Nephron (organoid): ENCODE results near the gene SEMA3G.

Source experiments
- H3K27ac Mint-ChIP-seq, 3 experiments: 2 replicates each; pipeline ENCODE4 v1.8.0; 2020; ENCODE audit warnings: mixed read lengths in 3 of 3, mild to moderate bottlenecking in 2 of 3, moderate library complexity in 1 of 3
- H3K27me3 Mint-ChIP-seq: 2 replicates; pipeline ENCODE4 v1.8.0; 2021; ENCODE audit warnings: low read depth, mild to moderate bottlenecking, moderate library complexity, mixed read lengths
- H3K36me3 Mint-ChIP-seq: 2 replicates; pipeline ENCODE4 v1.8.0; 2020; ENCODE audit warnings: low read depth, mixed read lengths
- H3K4me1 Mint-ChIP-seq: 2 replicates; pipeline ENCODE4 v1.8.0; 2020; ENCODE audit warnings: mixed read lengths
- H3K4me3 Mint-ChIP-seq, 3 experiments: 2 replicates each; pipeline ENCODE4 v1.8.0; 2020; ENCODE audit warnings: mild to moderate bottlenecking in 3 of 3, mixed read lengths in 3 of 3, moderate library complexity in 2 of 3
- H3K9me3 Mint-ChIP-seq: 2 replicates; pipeline ENCODE4 v1.8.0; 2020; ENCODE audit warnings: mixed read lengths
- TF ChIP-seq, protein P1 (sequence below), 3 experiments: fragments of 200-600 bp; sonication (generic); IDR thresholded peaks; one replicate each; pipeline ENCODE4 v1.5.0; 2021; ENCODE audit warnings: antibody characterized with exemption in 3 of 3; ENCODE audit not compliant: unreplicated experiment in 3 of 3

SEMA3G gene

DNA sequence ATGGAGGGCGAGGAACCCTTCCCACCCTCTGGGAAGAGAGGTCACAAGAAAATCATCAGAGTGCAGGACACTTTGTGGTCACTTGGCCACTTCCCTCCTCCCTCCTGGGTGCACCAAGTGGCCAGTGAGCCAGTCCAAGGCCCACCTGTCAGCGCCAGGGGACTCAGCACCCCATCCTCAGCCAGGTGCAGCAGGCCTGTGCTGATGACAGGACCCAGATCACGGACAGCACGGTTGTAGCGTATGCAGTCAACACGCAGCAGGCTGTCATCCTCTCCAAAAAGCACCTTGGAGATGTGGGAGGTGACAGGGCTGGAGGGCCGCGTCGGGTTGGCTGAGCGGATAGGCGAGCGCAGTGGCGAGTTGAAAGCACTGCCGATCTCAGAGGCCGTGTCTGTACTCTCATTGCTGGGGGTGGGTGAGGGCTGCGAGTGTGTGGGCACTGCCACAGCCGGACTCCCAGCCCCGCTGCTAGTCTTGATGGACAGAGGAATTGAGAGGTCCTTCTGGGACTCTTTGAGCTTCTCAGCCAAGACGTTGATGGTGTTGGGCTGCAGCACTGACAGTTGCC lies 41.5 kb downstream of the SEMA3G start:
- no peaks in the 10 kb centered on the region for H3K9me3 Mint-ChIP-seq
- H3K36me3 Mint-ChIP-seq, result peaks cover 46% of the 10 kb centered on the region
- H3K4me1 Mint-ChIP-seq, result peaks cover 4% of the 10 kb centered on the region
- no peaks in the 10 kb centered on the region for H3K27me3 Mint-ChIP-seq
- H3K27ac Mint-ChIP-seq, result no peak overlapping the region
- no peak overlapping the region for H3K4me3 Mint-ChIP-seq
- TF ChIP-seq, protein P1, sequence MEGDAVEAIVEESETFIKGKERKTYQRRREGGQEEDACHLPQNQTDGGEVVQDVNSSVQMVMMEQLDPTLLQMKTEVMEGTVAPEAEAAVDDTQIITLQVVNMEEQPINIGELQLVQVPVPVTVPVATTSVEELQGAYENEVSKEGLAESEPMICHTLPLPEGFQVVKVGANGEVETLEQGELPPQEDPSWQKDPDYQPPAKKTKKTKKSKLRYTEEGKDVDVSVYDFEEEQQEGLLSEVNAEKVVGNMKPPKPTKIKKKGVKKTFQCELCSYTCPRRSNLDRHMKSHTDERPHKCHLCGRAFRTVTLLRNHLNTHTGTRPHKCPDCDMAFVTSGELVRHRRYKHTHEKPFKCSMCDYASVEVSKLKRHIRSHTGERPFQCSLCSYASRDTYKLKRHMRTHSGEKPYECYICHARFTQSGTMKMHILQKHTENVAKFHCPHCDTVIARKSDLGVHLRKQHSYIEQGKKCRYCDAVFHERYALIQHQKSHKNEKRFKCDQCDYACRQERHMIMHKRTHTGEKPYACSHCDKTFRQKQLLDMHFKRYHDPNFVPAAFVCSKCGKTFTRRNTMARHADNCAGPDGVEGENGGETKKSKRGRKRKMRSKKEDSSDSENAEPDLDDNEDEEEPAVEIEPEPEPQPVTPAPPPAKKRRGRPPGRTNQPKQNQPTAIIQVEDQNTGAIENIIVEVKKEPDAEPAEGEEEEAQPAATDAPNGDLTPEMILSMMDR (IDR thresholded peaks at IDR 0.05; ENCODE audit: unreplicated experiment in 3 of 3), result no peak

DNA sequence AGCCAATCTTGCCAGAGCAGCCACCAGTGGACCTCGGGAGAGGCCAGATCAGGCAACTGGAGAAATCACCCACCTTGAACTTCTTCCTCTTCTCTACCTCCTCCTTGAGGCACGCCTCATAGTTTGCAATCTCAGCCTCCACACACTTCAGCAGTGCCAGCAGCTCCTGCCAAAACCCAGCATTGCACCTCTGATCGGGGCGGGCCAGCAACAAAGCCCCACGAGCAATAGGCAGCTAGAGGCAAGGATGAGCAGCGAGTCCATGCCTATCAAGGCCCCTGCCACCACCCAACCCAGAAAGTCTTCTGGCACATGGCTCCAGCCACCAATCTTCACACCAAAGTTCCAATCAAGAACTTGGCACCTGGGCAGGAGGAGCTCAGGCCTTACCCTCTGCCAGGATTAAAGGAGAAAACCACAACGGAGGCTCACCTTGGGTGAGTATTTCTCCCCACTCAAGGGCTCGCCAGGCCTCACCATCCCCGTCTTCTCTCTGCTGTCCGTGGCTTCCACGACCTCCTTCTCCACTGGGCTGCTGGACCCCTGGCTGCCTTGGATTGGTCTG lies 42.1 kb downstream of the SEMA3G start:
- Mint-ChIP-seq H3K36me3 (peaks cover 42% of the 10 kb centered on the region), H3K4me1 (no peaks in the 10 kb centered on the region), H3K27ac (no peak overlapping the region), H3K9me3 (no peaks in the 10 kb centered on the region), H3K4me3 (no peak overlapping the region), H3K27me3 (no peaks in the 10 kb centered on the region)
- TF ChIP-seq, protein P1 (IDR thresholded peaks at IDR 0.05; ENCODE audit: unreplicated experiment in 3 of 3), result no peak

DNA sequence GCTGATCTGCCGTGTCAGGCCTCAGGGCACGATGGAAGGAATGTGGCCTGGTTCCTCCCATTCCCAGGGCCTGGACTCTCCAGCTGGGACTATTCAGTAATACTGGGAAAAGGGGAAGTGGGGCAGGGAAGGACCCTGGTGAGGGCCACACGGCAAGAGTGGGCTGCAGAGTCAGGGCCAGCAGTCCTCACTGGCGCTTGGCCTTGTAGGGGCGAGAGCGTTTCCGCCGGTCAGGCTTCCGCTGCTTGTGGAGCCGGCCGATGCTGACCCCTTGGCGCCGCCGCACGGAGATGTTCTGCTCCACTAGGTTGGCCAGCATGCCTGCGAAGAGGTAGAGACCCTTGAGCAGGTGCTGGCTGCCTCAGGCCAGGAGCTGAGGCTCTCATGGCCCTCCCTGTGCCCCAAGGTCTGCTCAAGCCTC lies 42.8 kb downstream of the SEMA3G start:
- Mint-ChIP-seq H3K27ac (no peak overlapping the region), H3K4me3 (no peak overlapping the region)
- TF ChIP-seq, protein P1 (IDR thresholded peaks at IDR 0.05; ENCODE audit: unreplicated experiment in 3 of 3), result no peak

DNA sequence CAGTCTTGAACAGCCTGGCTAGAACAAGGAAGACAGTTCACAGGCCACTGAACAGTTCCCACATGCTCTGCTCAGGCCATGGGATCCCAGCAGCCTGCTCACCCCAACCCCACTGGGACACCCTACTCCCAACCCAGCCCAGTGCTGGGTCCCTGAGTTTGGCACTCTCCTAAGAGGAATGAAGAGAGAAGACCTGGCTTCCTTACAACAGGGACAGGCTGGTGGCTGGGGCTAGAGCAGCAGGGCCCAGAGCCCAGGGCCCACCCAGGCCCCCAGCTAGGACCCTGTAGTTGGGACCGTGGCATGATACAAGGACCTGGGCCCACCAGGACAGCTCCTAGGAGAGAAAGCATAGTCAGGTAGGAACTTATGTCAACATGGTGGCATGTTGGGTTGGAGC lies 43.4 kb downstream of the SEMA3G start:
- Mint-ChIP-seq H3K27me3 (no peaks in the 10 kb centered on the region), H3K4me3 (no peak overlapping the region), H3K9me3 (no peaks in the 10 kb centered on the region), H3K4me1 (no peaks in the 10 kb centered on the region), H3K36me3 (peaks cover 32% of the 10 kb centered on the region), H3K27ac (no peak overlapping the region)
- TF ChIP-seq, protein P1 (IDR thresholded peaks at IDR 0.05; ENCODE audit: unreplicated experiment in 3 of 3), result no peak

More for the DNA sequence above, 42.8 kb downstream of the SEMA3G start:
- H3K9me3 Mint-ChIP-seq, result no peaks in the 10 kb centered on the region
- no peaks in the 10 kb centered on the region for H3K27me3 Mint-ChIP-seq
- peaks cover 36% of the 10 kb centered on the region for H3K36me3 Mint-ChIP-seq
- H3K4me1 Mint-ChIP-seq, result no peaks in the 10 kb centered on the region

DNA sequence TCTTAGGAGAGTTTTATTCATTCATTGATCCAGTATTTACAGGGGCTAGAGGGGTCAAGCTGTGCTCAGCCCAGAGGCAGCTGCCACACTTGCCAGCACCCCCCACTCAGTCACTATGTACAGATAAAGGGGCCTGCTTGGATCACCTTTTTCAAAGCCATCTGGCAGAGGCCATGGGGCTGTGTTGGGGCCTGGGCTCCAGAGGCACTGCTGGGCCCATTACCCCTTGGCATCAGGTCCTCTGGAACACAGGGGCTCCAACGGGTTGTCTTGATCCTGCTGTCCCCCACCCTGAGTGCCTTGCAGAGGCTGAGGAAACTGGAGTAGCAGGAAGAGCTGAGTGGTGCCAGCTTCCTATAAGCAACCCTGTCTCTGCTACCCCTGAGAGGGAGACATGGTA lies 43.9 kb downstream of the SEMA3G start:
- no peaks in the 10 kb centered on the region for H3K4me1 Mint-ChIP-seq
- no peaks in the 10 kb centered on the region for H3K27me3 Mint-ChIP-seq
- H3K36me3 Mint-ChIP-seq, result peaks cover 31% of the 10 kb centered on the region
- TF ChIP-seq, protein P1 (IDR thresholded peaks at IDR 0.05; ENCODE audit: unreplicated experiment in 3 of 3), result no peak
- H3K27ac Mint-ChIP-seq, result no peak overlapping the region
- H3K9me3 Mint-ChIP-seq, result no peaks in the 10 kb centered on the region
- no peak overlapping the region for H3K4me3 Mint-ChIP-seq

DNA sequence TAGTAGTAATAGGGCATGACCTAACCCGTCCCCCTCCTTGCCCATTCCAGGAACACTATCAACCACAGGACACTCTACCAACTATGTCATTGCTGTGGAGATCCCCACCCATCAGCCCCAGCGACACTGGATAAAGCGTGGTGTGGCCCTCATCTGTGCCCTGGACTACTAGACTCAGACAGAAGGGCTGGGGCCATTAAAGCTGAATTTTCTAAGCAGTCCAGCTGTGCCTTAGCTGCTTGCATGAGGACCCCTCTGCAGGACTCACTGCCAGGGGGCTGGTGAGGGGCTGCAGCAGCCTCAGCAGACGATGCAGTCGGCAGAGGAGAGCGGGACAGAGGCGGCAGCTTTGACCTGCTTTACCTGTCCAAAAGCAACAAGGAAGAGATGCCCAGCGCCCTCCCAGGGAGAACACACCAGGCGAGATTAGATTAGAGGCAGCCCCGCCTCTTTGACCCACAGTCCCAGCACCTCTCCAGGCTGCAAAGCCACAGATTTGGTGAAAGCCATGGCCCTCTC lies 44.6 kb downstream of the SEMA3G start:
- Mint-ChIP-seq H3K4me3 (no peak overlapping the region), H3K9me3 (no peaks in the 10 kb centered on the region), H3K27ac (peak overlapping the region in 1 of 3 experiments; percentile 20), H3K4me1 (no peaks in the 10 kb centered on the region), H3K36me3 (peaks cover 27% of the 10 kb centered on the region), H3K27me3 (no peaks in the 10 kb centered on the region)
- TF ChIP-seq, protein P1 (IDR thresholded peaks at IDR 0.05; ENCODE audit: unreplicated experiment in 3 of 3), result no peak
